Measurements from ENCODE around the gene U2AF2.

U2AF2 gene

GRCh38 chr19:55691561-55692481 is 37.0 kb downstream of the U2AF2 start:
- DNase-seq, result no peak

- DNase-seq, result no peak
These were observed 37.8 kb downstream of the U2AF2 start for GRCh38 chr19:55692681-55693081.

GRCh38 chr19:55693336-55693974 is 38.6 kb downstream of the U2AF2 start:
- DNase-seq, result no peak

GRCh38 chr19:55694241-55694655 is 39.4 kb downstream of the U2AF2 start:
- no peak for DNase-seq

- no peak for DNase-seq
These were observed 40.0 kb downstream of the U2AF2 start for GRCh38 chr19:55694656-55695491.

- no peak for DNase-seq
These were observed 40.9 kb downstream of the U2AF2 start for GRCh38 chr19:55695511-55696290.

- DNase-seq, result no peak
These were observed 41.6 kb downstream of the U2AF2 start for GRCh38 chr19:55696301-55697068.

GRCh38 chr19:55697069-55697440 is 42.2 kb downstream of the U2AF2 start:
- no peak for DNase-seq

- no peak for DNase-seq
These were observed 42.9 kb downstream of the U2AF2 start for GRCh38 chr19:55697698-55698097.

- no peak for DNase-seq
These were observed 43.4 kb downstream of the U2AF2 start for GRCh38 chr19:55698256-55698655.

- no peak for DNase-seq
These were observed 44.4 kb downstream of the U2AF2 start for GRCh38 chr19:55699221-55699620.

- DNase-seq, result no peak
These were observed 46.0 kb downstream of the U2AF2 start for GRCh38 chr19:55700813-55701212.

GRCh38 chr19:55702131-55702627 is 47.3 kb downstream of the U2AF2 start:
- DNase-seq, result no peak

GRCh38 chr19:55703790-55704215 is 49.0 kb downstream of the U2AF2 start:
- peak in 4 of 6 experiments; percentile 8 to 22 (median 14) for DNase-seq

- DNase-seq, result no peak
These were observed 49.8 kb downstream of the U2AF2 start for GRCh38 chr19:55704494-55705245.

- no peak for DNase-seq
These were observed 51.1 kb downstream of the U2AF2 start for GRCh38 chr19:55705972-55706371.

GRCh38 chr19:55711719-55712118 is 56.9 kb downstream of the U2AF2 start:
- DNase-seq, result no peak

- no peak for DNase-seq
These were observed 58.2 kb downstream of the U2AF2 start for GRCh38 chr19:55712804-55713631.

- DNase-seq, result no peak
These were observed 61.7 kb downstream of the U2AF2 start for GRCh38 chr19:55716531-55716930.

- DNase-seq, result no peak
These were observed 62.4 kb downstream of the U2AF2 start for GRCh38 chr19:55717251-55717650.

Data from stimulated activated naive CD4-positive, alpha-beta T cell (primary cell).